NOMO-1 treated with dmso at 0.1 percent for 144 hours (cell line): ENCODE results near the gene ZCWPW1.
"Not testable (repeated sequence)": the region's sequence is repeated elsewhere in the genome, so short reads cannot be mapped to it uniquely, and the experiment has no call there.

Experiments used
- DNase-seq: peaks from one replicate; lab custom pipeline; 2025; ENCODE audit not compliant: unreplicated experiment; lab: John Stamatoyannopoulos, UW

Gene ZCWPW1

GRCh38 chr7:100356416-100357068, 72.0 kb downstream of the ZCWPW1 start:
- DNase-seq, result no peak

- no peak for DNase-seq
Observed at GRCh38 chr7:100353685-100354330, 74.7 kb downstream of the ZCWPW1 start.

DNA sequence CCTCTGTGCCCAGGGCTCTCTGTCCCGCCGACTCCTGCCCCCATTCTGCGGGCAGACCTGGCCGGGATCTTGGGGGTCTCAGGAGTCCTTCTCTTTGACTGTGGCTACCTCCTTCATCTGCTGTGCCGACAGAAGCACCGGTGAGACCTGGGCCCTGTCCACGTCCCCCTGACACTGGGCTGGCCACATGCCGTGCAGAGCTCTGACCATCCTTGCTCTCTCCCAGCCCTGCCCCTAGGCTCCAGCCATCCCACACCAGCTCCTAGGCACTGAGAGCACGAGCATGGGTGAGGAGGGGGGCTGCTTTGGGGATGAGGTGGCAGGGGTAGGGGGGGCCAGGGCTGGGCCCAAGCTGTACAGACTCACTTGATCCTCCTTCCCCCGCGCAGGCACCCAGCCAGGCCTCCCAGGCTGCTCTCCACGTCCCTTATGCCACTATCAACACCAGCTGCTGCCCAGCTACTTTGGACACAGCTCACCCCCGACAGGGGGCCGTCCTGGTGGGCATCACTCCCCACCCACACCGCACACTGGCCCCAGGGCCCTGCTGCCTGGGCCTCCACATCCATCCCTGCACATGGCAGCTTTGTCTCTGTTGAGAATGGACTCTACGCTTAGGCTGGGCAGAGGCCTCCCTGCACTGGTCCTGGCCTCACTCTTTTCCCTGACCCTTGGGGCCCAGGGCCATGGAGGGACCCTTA, 75.4 kb downstream of the ZCWPW1 start:
- no peak for DNase-seq

GRCh38 chr7:100352230-100352781, 76.2 kb downstream of the ZCWPW1 start:
- not testable (repeated sequence) for DNase-seq

DNA sequence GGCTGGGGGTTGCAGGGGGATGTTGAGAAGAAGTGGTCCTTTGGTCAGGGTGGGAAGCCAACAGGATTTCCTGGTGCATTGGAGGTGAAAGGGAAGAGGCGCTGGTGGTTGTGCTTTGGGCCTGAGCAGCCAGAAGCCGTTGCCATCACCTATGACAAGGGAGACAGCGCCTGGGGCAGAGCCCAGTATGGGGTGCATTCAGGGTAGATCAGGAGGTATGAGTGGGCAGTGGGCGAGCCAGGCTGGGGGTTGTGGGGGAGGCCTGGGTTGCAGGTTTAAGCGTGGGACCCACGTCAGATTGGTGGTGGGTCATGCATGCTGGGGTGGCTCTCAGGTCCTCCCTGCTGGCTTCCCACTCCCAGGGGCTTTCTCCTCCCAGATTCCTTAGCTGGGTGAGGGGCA, 76.8 kb downstream of the ZCWPW1 start:
- DNase-seq, result no peak
